GM18909 (cell line): Measurements from ENCODE around the gene IPCEF1.

Experiments
- ATAC-seq: cut with Tn5 transposase; IDR thresholded peaks from one replicate; pipeline ENCODE4 v1.9.1; 2021; ENCODE audit warnings: mild to moderate bottlenecking; ENCODE audit not compliant: unreplicated experiment, poor library complexity

IPCEF1 gene

DNA sequence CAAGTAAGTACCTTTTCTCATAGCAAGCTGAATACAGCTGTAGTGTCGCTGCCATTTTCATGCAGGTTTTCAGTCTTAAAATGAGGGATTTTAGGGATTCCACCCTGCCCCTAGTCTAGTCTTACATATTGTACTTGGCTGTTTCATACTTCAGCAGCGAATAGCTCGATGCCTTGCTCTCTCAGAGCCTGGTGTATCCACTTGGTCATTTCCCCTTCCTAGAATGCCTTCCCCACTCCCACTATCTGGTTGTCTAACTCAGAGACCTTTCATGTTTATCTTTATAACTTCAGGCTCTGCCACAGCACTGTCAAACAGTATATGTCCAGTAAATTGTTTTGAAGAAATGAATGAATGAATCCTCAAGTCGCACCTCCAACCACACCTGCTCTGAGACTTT lies 21.1 kb upstream of the IPCEF1 start:
- ATAC-seq: no peak

GRCh38 chr6:154373971-154374370 lies 17.4 kb upstream of the IPCEF1 start:
- ATAC-seq: no peak

DNA sequence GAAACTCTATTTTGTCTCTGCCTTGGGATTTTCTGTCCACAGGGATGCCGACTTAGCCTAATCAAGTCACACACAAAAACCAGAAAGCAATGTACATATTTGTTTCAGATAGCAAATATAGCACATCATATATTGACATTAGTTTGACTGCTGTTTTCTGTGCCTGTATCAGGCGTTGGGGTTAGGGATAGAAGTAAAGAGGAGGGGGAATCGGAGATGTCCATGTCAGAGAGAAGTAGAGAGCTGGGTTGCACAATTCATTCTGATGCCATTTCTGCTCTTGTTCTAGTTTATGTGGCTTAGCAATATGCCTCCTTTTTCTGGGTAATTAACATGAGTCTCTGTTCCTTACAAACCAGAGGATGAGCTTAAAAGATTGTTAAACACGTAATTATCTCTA lies 14.7 kb upstream of the IPCEF1 start:
- no peak for ATAC-seq

DNA sequence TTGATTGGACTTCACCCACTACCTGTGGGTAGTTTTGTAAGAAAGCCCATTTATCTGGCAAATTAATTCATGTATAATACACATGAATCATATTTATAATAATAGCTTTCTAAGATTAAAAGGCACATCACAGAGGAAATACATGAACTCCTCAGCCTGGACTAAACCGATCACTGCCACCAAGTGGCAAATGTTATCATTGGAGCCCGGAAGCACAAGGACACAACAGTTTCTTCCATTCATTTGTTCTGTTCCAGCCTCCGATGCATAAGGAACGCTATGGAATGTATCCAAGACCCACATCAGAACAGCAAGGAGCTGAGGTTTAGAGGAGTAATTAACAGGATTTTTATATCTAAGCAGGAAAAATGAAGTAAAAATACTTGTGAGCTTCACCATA lies 13.9 kb upstream of the IPCEF1 start:
- ATAC-seq: peak; percentile 84

DNA sequence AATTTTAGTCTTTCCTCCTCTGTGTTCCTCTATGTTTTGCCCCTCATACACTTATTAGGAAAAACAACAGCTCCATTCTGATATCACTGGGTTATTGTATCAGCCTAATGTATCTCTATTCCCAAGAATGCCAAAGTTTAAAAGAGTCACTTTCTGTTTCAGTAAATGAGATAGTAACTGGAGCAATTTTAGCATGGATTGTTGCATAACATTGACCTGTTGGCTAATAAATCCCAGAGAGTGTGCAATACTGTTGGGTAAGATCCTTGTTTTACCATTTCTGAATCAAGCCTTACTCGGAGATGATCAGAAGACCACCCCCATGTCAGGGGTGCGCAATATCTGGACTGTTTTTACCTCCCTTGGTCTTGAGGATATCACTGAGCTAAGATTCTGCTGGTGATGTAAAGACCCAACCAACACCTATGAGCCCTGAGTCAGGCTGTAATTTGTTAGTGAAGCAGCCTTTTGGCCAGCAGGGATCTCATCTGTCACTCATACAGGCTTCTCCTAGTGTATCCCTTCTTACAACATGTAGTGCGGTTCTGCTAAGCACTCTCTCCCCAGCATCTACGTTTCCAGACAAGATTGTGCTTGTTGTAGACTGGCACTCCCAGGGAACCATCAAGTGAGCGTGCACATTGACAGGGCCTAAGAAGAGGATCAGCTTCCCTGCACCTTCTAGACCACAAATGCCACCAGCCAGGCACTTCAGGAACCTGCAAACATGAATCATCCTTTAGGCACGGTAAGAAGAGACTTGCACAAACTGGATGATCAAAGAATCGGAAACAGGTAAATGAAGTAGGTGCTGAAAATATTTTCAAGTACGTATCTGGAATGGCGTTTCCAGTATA lies 11.5 kb upstream of the IPCEF1 start:
- no peak for ATAC-seq

- ATAC-seq: no peak
These were observed 10.7 kb upstream of the IPCEF1 start for GRCh38 chr6:154367336-154367735.

GRCh38 chr6:154363821-154364220 lies 7.2 kb upstream of the IPCEF1 start:
- no peak for ATAC-seq

GRCh38 chr6:154361476-154361875 lies 4.9 kb upstream of the IPCEF1 start:
- no peak for ATAC-seq

GRCh38 chr6:154360476-154360875 lies 3.9 kb upstream of the IPCEF1 start:
- ATAC-seq: no peak

DNA sequence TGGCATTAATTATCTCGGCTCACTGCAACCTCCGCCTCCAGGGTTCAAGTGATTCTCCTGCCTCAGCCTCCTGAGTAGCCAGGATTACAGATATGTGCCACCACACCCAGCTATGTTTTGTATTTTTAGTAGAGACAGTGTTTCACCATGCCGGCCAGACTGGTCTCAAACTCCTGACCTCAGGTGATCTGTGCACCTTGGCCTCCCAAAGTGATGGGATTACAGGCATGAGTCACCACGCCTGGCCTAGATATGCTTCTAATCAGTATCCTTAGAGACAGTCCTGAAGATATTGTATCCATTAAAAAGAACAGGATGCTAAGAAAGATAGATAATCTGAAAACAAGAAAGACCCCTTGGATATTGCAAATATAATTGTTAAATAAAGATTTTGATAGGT lies 3.1 kb upstream of the IPCEF1 start:
- ATAC-seq: no peak

DNA sequence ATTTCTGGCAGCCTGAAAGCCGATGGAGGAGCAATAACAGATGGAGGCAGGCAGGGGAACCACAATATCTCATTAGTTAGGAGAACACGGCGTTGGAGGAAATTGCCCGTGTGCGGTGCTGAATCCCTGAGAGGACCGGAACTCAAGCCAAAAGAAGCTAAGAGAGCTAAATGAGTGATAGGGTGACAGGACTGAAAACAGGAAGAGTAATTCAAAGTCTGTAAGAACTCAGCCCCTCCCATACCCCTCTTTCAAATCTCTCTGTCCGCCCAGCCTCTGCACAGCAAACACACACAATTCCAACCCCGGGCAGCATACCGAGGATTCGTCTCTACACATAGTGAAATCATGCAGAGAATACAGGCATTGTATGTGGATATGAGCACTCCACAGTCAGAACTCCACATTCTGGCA lies 2.6 kb upstream of the IPCEF1 start:
- peak; percentile 25 for ATAC-seq

DNA sequence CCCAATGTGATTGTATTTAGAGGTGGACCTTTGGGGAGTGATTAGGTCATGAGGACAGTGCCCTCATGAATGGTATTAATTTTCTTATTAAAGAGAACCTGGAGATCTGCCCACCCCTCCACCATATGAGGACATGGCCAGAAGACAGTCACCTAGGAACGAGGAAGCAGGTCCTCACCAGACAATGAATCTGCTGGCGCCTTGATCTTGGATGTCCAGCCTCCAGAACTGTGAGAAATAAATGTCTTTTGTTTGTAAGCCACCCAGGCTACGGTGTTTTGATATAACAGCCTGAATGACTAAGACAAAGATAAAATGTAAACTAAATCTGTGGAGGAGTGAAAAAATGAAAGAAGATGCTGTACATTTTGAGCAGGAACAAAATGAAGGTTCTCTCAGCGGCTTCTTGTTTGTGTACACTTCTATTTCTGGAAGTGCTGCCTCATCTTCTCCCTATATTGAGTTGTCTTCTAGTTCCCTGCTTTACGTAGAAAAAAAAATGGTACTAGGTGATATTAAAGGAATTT lies 1.5 kb upstream of the IPCEF1 start:
- no peak for ATAC-seq

DNA sequence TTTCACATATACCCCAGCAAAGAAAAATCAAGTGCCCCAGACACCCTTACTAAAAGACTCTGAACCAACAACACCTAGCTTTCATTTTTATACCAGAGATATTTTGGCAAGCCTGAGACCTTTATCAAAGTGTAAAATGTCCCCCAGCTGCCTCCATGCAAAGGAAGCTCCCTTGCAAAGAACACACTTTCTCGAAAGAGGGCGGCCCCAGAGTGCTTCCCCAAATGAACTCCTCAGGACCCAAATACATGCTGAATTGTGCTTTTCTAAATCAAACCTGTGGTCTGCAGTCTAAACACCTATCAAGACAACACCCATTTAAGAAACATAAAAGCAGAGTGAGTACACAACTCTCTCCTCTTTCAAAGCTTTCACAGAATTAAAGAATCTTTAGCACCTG lies 490 bp downstream of the IPCEF1 start:
- no peak for ATAC-seq

DNA sequence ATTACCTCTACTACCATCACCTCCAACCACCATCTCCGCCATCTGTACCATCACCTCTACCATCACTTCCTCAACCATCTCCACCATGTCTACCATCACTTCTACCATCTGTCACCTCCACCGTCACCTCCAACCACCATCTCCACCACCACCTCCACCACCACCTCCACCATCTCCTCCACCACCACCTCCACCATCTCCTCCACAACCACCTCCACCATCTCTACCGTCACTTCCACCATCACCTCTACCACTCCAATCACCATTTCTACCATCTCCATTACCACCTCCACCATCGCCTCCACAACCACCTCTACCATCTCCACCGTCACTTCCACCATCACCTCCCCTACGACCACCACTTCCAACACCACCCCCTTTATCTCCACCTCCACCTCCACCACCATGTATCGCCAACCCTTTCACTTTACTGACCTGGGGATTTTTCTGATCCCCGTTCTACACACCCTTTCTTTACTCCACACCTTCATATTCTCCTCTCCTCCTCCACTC lies 2.3 kb downstream of the IPCEF1 start:
- no peak for ATAC-seq

DNA sequence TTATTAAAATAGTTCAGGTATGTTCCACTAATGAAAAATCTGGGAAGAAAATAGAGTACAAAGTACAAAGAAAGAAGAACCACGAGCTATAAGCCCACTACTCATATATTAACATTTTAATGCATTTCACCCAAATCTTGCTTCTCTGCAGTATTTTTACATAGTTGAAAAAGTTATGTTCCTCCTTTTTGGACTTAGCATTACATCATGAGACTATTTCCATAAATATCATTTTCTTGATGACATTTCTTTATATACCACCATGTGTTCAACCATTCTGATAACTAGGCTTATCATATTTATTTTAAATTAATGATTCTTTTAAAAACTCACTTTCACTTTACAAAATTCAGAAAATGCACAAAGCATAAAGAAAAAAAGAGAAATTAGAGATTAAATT lies 3.0 kb downstream of the IPCEF1 start:
- no peak for ATAC-seq

DNA sequence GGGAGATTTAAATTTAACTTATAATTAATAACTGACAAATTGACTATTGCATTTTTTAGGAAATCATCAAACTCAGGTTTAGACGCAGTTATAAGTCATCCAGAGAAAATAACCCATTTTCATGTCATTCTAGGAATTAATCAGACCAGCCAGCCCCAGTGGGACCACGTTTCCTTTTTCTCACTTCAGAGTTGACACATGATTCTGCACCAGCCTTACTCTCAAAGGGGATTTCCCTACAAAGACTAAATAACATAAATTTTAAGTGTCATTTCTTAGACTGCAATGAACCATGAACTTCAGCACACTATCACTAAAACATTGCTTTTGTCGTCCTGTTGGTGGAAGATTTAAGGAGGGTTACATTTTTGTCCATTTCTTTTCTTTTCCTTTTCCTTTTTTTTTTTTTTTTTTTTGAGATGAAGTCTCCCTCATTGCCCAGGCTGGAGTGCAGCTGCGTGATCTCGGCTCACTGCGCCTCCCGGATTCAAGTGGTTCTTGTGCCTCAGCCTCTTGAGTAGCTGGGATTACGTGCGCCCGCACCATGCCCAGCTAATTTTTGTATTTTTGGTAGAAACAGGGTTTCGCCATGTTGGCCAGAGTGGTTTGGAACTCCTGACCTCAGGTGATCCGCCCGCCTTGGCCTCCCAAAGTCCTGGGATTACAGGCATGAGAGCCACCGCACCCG lies 3.6 kb downstream of the IPCEF1 start:
- peak; percentile 64 for ATAC-seq

DNA sequence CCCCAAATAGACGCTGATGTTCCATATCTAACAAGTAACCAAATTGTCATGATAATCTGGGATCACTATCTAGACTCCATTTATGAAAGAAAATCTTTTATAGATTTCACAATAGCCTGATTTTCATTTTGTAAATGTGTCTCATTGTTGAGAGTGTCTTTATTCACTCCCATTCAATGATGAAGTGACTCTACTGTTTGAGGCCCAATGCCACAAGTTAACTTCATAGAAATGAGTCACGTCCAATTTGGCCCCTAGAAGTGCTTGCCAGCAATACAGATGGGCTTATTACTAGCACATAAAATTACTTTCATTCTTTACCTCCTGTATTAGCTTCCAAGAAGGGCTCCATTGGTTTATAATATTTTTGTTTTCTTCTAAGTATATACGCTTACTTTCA lies 6.3 kb downstream of the IPCEF1 start:
- no peak for ATAC-seq

GRCh38 chr6:154347981-154348380 lies 8.6 kb downstream of the IPCEF1 start:
- ATAC-seq: no peak

GRCh38 chr6:154345811-154346210 lies 10.8 kb downstream of the IPCEF1 start:
- no peak for ATAC-seq

DNA sequence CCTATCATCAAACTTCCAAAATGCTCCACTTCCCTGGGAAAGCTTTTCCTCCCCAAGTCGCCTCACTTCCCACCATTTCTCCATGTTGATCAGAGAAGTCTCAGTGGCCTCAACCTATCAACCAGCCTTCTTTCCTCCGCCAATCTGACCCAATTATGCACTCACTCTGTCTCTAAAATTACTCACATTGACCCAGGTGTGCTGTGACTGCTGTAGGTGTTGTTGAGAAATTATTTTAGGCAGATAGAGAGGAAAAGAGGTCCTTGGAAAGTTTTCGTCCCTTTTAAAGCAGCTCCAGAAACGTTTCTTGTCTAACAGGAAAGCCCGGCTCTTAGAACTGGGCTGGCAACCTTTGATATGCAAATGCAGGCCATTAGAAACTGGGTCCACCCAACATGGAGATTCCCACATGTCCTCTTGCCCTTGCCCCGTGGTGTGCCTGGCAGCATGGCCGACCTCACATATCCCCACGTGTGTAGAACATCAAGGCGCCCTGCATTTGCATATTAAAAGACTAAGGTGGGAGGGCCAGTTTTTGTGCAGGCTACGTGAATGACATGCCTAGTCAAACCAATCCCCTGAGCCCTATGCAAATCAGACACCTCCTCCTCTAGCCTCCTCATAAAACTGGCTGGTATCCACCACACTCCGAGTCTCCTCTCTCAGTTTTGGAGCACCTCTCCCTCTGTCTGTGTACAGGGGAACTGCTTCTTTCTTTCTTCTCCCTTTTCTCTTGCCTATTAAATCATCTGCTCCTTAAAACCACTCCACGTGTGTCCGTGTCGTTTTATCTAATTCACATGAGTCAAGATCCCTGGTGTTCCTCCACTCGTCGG lies 12.9 kb downstream of the IPCEF1 start:
- no peak for ATAC-seq

- no peak for ATAC-seq
These were observed 14.7 kb downstream of the IPCEF1 start for GRCh38 chr6:154341871-154342270.
